ENCODE results near the gene PAPOLA. TPM values are rescaled to one million over a fixed set of nuclear protein-coding genes. Genes with fewer than 3 reads are reported as not detected.

PAPOLA gene
- 37.9 and 69.5 TPM in 2 replicates for total RNA-seq

GRCh38 chr14:96501740-96502620 is at the start of gene PAPOLA:
TSS of gene PAPOLA (plus strand) at chr14:96502382. CDS start at chr14:96502593, 211 bp downstream.

Other genes with a start within 250 kb of the PAPOLA start
- gene BDKRB1, start 246.2 kb upstream of the PAPOLA start, total RNA-seq, result 2.8 and 5.5 TPM in 2 replicates
- 4.9 and 8.7 TPM in 2 replicates for gene ATG2B, start 139.0 kb upstream of the PAPOLA start, total RNA-seq
- gene GSKIP, start 138.9 kb upstream of the PAPOLA start, total RNA-seq, result 25.8 and 27.3 TPM in 2 replicates
- gene AK7, start 110.3 kb upstream of the PAPOLA start, total RNA-seq, result 1.4 and 1.9 TPM in 2 replicates